Sigmoid colon (tissue), 7 donors: ENCODE data around the gene VWA7. TPM values are rescaled to one million over a fixed set of nuclear protein-coding genes. Genes with fewer than 3 reads are reported as not detected.
A peak's percentile ranks its signal among the peaks of the same experiment; 100 is the strongest.
"Not testable (repeated sequence)": the region's sequence is repeated elsewhere in the genome, so short reads cannot be mapped to it uniquely, and the experiment has no call there.

Experiments used
- DNase-seq: peaks from one replicate; pipeline ENCODE4 v3.0.0-alpha.2; 2019
- H3K27ac ChIP-seq, 4 donors: fragments of 200-600 bp; sonication (generic); one replicate each; pipeline ENCODE4 v1.5.1; 2016 to 2019; ENCODE audit warnings: mild to moderate bottlenecking in 1 of 4
- H3K27me3 ChIP-seq, 3 donors: fragments of 200-600 bp; sonication (generic); one replicate each; pipeline ENCODE4 v1.5.1; 2019; ENCODE audit warnings: mild to moderate bottlenecking in 1 of 3
- H3K36me3 ChIP-seq, 4 donors: fragments of 200-600 bp; sonication (generic); one replicate each; pipeline ENCODE4 v1.5.1; 2016 to 2019
- H3K4me1 ChIP-seq, 4 donors: fragments of 200-600 bp; sonication (generic); one replicate each; pipeline ENCODE4 v1.5.1; 2017 to 2019
- H3K4me3 ChIP-seq, 4 donors: fragments of 200-600 bp; sonication (generic); one replicate each; pipeline ENCODE4 v1.5.1; 2017 to 2019; ENCODE audit warnings: mild to moderate bottlenecking in 2 of 4, moderate library complexity in 1 of 4
- H3K9me3 ChIP-seq, 4 donors: fragments of 200-600 bp in 3 of 4; sonication (generic) in 3 of 4; one replicate each; pipeline versions ENCODE4 v1.5.1 to v1.6.1; 2013 to 2019
- CTCF ChIP-seq, 4 experiments: fragments of 450-650 bp in 3 of 4; fragments of 200-600 bp in 1 of 4; IDR thresholded peaks; one replicate each; pipeline ENCODE4 v1.5.1; 2016 to 2019; ENCODE audit warnings: antibody characterized with exemption in 4 of 4, mild to moderate bottlenecking in 3 of 4, moderate library complexity in 2 of 4
- EP300 ChIP-seq, 4 donors: sonication (generic); formaldehyde crosslinking; IDR thresholded peaks; one replicate each; pipeline ENCODE4 v1.6.1; 2017; ENCODE audit warnings: antibody characterized with exemption in 4 of 4
- POLR2A ChIP-seq, 2 donors: fragments of 450-650 bp; IDR thresholded peaks; one replicate each; pipeline ENCODE4 v1.6.1; 2016; ENCODE audit warnings: antibody characterized with exemption in 2 of 2, mild to moderate bottlenecking in 2 of 2, moderate library complexity in 2 of 2
- POLR2AphosphoS5 ChIP-seq, 4 donors: sonication (generic); formaldehyde crosslinking; IDR thresholded peaks; one replicate each; pipeline ENCODE4 v1.6.1; 2017; ENCODE audit warnings: antibody characterized with exemption in 4 of 4
- WGBS, 2 donors: extraction: QIAGEN DNeasy Blood & Tissue Kit; methylation state at CpG; one replicate each; pipeline ENCODE4 v1.1.7; 2013; 5-methylcytosine and 5-hydroxymethylcytosine counted together
- intact Hi-C: fragments of 100-400 bp; cut with DNase I; formaldehyde crosslinking; loops from one replicate; pipeline ENCODE4 v1.15.1; 2023
- polyA plus RNA-seq, 3 donors: library from polyadenylated mRNA; stranded (reverse); fragments of 200-250 nt; gene quantifications; one replicate each; pipeline ENCODE4 v1.2.3, GENCODE V29; 2013
- total RNA-seq, 4 donors: library from RNA; depleted of rRNA; stranded (reverse); fragments of >200 nt; gene quantifications; one replicate each; pipeline ENCODE4 v1.1.0, GENCODE V29; 2016
- donor health status: healthy with polysubstance abuse.
- donor health status: Bipolar disorder and iron deficiency.
- donor health status: healthy.

Gene VWA7
- total RNA-seq (1 to 10 TPM in 1 of 4 donors, under 1 TPM in 2, not detected in 1; 0.14 to 3.9 (median 0.71) TPM), polyA plus RNA-seq (1 to 10 TPM; 2.8 to 6.0 (median 3.6) TPM)

- DNase-seq: no peak
These were observed at the start of gene VWA7 for GRCh38 chr6:31776989-31777666. Gene VWA7 (minus strand): TSS chr6:31777328. CDS start chr6:31776779, 549 bp downstream.

GRCh38 chr6:31826793-31827285, 49.7 kb upstream of the VWA7 start:
- TF ChIP-seq POLR2A (IDR thresholded peaks at IDR 0.05) (peak in 1 of 2 donors; percentile 49), POLR2AphosphoS5 (IDR thresholded peaks at IDR 0.05) (peak; percentile 23 to 90 (median 66)), CTCF (IDR thresholded peaks at IDR 0.05) (no peak)
- no peaks in the 10 kb centered on the region for H3K9me3 ChIP-seq
- peaks cover 0 to 44% (median 43%) of the 10 kb centered on the region in 4 donors for H3K4me1 ChIP-seq
- no peaks in the 10 kb centered on the region for H3K27me3 ChIP-seq
- intact Hi-C loops: loop anchor here (1.0 to 10.0 kb wide), 3 partner anchors 162 to 1212 kb away; partner anchors contain the start of genes AGPAT1, MRPS18B, PPP1R10 and RNF5
- no peaks in the 10 kb centered on the region for H3K36me3 ChIP-seq
- H3K4me3 ChIP-seq: peak overlapping the region; percentile 21 to 74 (median 68)
- DNase-seq: peak; percentile 97
- peak overlapping the region; percentile 86 to 98 (median 95) for H3K27ac ChIP-seq
- 1 to 2% methylated on average over 13 of the region's 13 CpGs for WGBS, 2 donors

More at GRCh38 chr6:31776989-31777666, at the start of gene VWA7:
- 9 to 14% methylated on average over 15 of the region's 15 CpGs for WGBS, 2 donors
- Histone ChIP-seq H3K36me3 (peaks cover 3 to 38% (median 31%) of the 10 kb centered on the region in 4 donors), H3K4me3 (no peak within 1 kb of the TSS), H3K9me3 (no peaks in the 10 kb centered on the region), H3K27ac (peak within 1 kb of the TSS in 1 of 4 donors; percentile 5), H3K4me1 (peaks cover 0 to 10% (median 10%) of the 10 kb centered on the region in 4 donors), H3K27me3 (no peaks in the 10 kb centered on the region)
- intact Hi-C loops: no loop called here
- peak in 2 of 4 donors; percentile 22 to 39 for TF ChIP-seq POLR2AphosphoS5 (IDR thresholded peaks at IDR 0.05)
- TF ChIP-seq CTCF (IDR thresholded peaks at IDR 0.05): no peak

- H3K9me3 ChIP-seq: no peaks in the 10 kb centered on the region
- TF ChIP-seq EP300 (IDR thresholded peaks at IDR 0.05) (no peak), POLR2A (IDR thresholded peaks at IDR 0.05) (no peak), POLR2AphosphoS5 (IDR thresholded peaks at IDR 0.05) (no peak), CTCF (IDR thresholded peaks at IDR 0.05) (no peak)
- peaks cover 0 to 42% (median 40%) of the 10 kb centered on the region in 4 donors for H3K4me1 ChIP-seq
- DNase-seq: no peak
- H3K27ac ChIP-seq: peak overlapping the region; percentile 86 to 98 (median 95)
- no peak overlapping the region for H3K4me3 ChIP-seq
- no peaks in the 10 kb centered on the region for H3K27me3 ChIP-seq
- H3K36me3 ChIP-seq: no peaks in the 10 kb centered on the region
- 21 to 66% methylated on average over 4 of the region's 4 CpGs for WGBS, 2 donors
- intact Hi-C loops: loop anchor here (10.0 kb wide), 2 partner anchors 349 to 1211 kb away; partner anchors contain the start of genes AGPAT1, MRPS18B, PPP1R10 and RNF5
These were observed 48.4 kb upstream of the VWA7 start for GRCh38 chr6:31825553-31825952.

- not testable (repeated sequence) for H3K9me3 ChIP-seq, DNase-seq, H3K36me3 ChIP-seq, H3K4me3 ChIP-seq, H3K27me3 ChIP-seq
- 87% methylated on average over 9 of the region's 9 CpGs for WGBS, 2 donors
- peak overlapping the region; percentile 93 to 98 (median 95) for H3K27ac ChIP-seq
- intact Hi-C loops: loop anchor here (10.0 kb wide), 2 partner anchors 351 to 1209 kb away; partner anchors contain the start of genes AGPAT1, MRPS18B, PPP1R10 and RNF5
- peaks cover 0 to 58% (median 57%) of the 10 kb centered on the region in 4 donors for H3K4me1 ChIP-seq
These were observed 46.6 kb upstream of the VWA7 start for GRCh38 chr6:31823592-31824196.
